GM19463 (cell line): ENCODE results near the gene TMEM106C.

ENCODE experiments used
- ATAC-seq: cut with Tn5 transposase; IDR thresholded peaks from one replicate; pipeline ENCODE4 v1.9.1; 2021; ENCODE audit warnings: mild to moderate bottlenecking, moderate library complexity; ENCODE audit not compliant: unreplicated experiment

TMEM106C gene

GRCh38 chr12:48013287-48013686 is 49.9 kb downstream of the TMEM106C start:
- ATAC-seq = no peak

DNA sequence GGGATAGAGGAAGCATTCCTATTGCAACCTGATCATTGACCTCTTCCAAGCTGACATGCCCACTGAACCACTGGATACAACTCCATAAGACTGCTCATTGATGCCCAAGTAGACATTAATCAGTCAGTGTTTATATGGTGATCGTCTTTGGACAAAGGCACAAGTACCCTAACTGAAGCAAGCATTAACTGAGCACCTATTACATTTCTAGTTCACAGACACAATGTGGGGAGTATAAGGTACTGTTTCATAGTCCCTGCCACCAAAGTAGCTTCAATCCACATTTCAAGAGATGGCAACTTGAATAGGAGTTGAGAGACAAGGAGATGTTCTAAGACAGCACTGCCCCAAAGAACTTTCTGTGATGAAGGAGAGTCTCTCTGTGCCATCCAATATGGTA is 51.7 kb downstream of the TMEM106C start:
- ATAC-seq = no peak

DNA sequence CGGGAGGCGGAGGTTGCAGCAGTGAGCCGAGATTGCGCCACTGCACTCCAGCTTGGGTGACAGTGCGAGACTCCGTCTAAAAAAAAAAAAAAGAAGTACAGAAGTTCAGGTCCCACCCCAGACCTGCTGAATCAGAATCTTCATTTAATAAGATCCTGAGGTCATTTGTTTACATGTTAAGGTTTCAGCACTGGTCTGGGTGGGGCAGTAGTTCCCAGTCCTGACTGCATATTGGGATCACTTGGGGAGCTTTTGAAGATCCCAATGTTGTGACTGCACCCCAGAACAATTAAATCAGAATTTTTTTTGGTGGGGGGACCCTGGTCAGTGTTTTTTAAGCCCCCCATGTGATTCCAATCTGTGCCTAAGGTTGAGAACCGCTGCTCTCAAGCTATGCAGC is 52.6 kb downstream of the TMEM106C start:
- no peak for ATAC-seq

DNA sequence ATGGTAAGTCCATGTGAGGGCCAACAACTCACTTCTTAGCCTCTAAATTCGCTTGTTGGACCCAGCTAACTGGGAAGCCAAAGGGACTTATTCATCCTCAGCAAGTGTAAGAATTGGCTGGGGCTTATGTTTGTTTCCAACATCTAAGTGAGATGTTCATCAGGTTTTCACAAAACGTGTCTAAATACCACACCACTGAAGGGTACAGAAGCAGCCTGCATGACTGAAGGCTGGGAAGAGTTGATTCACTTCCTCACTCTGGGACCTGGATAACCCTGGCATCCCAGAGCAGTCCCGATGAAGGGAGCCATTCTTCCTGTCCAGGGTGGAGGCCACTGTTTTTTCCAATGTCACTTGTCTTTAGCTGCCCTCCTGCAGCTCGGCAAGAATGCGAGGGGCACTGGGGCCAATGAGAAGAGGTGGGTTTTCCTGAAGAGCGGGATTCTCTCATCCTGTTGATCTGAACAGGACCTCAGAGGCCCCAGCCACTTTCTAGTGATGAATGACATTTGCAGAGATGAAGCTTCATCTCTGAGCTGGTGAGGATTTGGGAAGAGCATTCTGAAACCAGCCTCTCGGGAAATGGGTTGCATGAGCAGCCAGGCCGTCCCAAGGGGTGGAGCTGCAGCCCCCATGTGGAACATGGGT is 53.1 kb downstream of the TMEM106C start:
- ATAC-seq = no peak

DNA sequence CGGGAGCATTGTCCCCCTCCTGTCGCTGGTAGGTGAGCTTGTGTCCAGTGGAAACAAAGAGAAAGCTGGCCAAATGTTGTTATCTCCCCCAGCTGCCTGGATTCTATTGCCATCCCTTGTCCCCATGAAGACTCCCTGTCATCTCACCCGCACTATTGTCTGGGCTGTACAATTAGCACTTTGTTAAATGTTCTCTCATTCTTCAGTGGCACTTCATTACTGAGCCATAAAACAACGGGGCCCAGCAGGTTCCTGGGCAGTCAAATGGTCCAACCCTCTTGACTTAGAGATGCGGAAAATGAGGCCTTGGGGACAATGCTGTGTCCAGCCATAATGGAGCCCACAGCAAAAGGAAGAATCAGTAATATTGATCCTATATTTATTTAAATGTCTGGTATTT is 54.1 kb downstream of the TMEM106C start:
- no peak for ATAC-seq

- ATAC-seq = no peak
Observed at GRCh38 chr12:48017921-48018617, 54.7 kb downstream of the TMEM106C start.
